K562 (cell line): ENCODE measurements around the gene TERC. TPM values are rescaled to one million over a fixed set of nuclear protein-coding genes. Genes with fewer than 3 reads are reported as not detected.

Source experiments
- CTCFL ChIP-seq: IDR thresholded peaks from 2 replicates; pipeline ENCODE4 v1.6.1; 2011; ENCODE audit warnings: borderline replicate concordance, low read depth, mild to moderate bottlenecking, moderate library complexity, low read length; ENCODE audit not compliant: insufficient read depth, poor library complexity, severe bottlenecking
- FOXM1 ChIP-seq, 2 experiments: fragments of 450-650 bp in 1 of 2; sonication (generic) in 1 of 2; formaldehyde crosslinking in 1 of 2; IDR thresholded peaks; 2 replicates each; pipeline versions ENCODE4 v1.6.1 to v1.9.0; 2017 to 2022; ENCODE audit warnings: low read depth in 2 of 2, mild to moderate bottlenecking in 2 of 2, missing genetic modification reagents in 1 of 2, moderate library complexity in 1 of 2
- GATAD2A ChIP-seq: fragments of 450-650 bp; IDR thresholded peaks from 2 replicates; pipeline ENCODE4 v1.6.1; 2017
- IFI16 ChIP-seq: fragments of 250-450 bp; sonication (Bioruptor Pico); IDR thresholded peaks from 2 replicates; pipeline ENCODE4 v2.1.2; 2022; ENCODE audit warnings: mild to moderate bottlenecking, inconsistent platforms
- MAFG ChIP-seq: fragments of 450-650 bp; conservative IDR thresholded peaks from 2 replicates; pipeline ENCODE4 v1.6.1; 2016; ENCODE audit warnings: missing genetic modification characterization, missing compliant biosample characterization
- MYBL2 ChIP-seq, 2 experiments: fragments of 450-650 bp in 1 of 2; sonication (generic) in 1 of 2; formaldehyde crosslinking in 1 of 2; IDR thresholded peaks; 2 replicates each; pipeline versions ENCODE4 v1.6.1 to v1.8.1; 2017 to 2022; ENCODE audit warnings: borderline replicate concordance in 1 of 2, inconsistent platforms in 1 of 2, low read depth in 1 of 2, mild to moderate bottlenecking in 1 of 2, missing genetic modification reagents in 1 of 2, moderate library complexity in 1 of 2
- PHTF2 ChIP-seq: fragments of 250-450 bp; sonication (Bioruptor Pico); IDR thresholded peaks from 2 replicates; pipeline ENCODE4 v1.5.0; 2021; ENCODE audit warnings: mild to moderate bottlenecking
- POLR2AphosphoS2 ChIP-seq: IDR thresholded peaks from 2 replicates; pipeline ENCODE4 v1.6.1; 2012; ENCODE audit warnings: low read length, improper control_type of control experiment
- PRDM10 ChIP-seq: fragments of 450-650 bp; IDR thresholded peaks from 2 replicates; pipeline ENCODE4 v1.6.1; 2018; ENCODE audit not compliant: partially characterized antibody
- SMAD3 ChIP-seq: fragments of 450-650 bp; formaldehyde crosslinking; conservative IDR thresholded peaks from 2 replicates; pipeline ENCODE4 v1.4.0; 2020; ENCODE audit warnings: mild to moderate bottlenecking
- THAP7 ChIP-seq: fragments of 250-450 bp; sonication (Bioruptor Pico); IDR thresholded peaks from 2 replicates; pipeline ENCODE4 v1.5.0; 2021
- ZNF124 ChIP-seq: sonication (generic); formaldehyde crosslinking; IDR thresholded peaks from 2 replicates; pipeline ENCODE4 v1.8.1; 2022; ENCODE audit warnings: missing genetic modification reagents
- ZNF133 ChIP-seq: fragments of 250-450 bp; sonication (Bioruptor Pico); IDR thresholded peaks from 2 replicates; pipeline ENCODE4 v1.4.0; 2020; ENCODE audit warnings: mild to moderate bottlenecking
- ZNF398 ChIP-seq: fragments of 250-450 bp; sonication (Bioruptor Pico); IDR thresholded peaks from 2 replicates; pipeline ENCODE4 v1.8.0; 2021; ENCODE audit warnings: moderate library complexity, mild to moderate bottlenecking, inconsistent platforms
- ZNF830 ChIP-seq: fragments of 250-450 bp; sonication (Bioruptor Pico); IDR thresholded peaks from 2 replicates; pipeline ENCODE4 v1.5.0; 2021; ENCODE audit warnings: mild to moderate bottlenecking
- polyA plus RNA-seq, 8 experiments: library from polyadenylated mRNA; depleted of rRNA in 4 of 8; stranded (reverse) in 5 of 8; unstranded in 3 of 8; fragments of >200 nt; fragmentation: Nextera tagmentation in 2 of 8; fragmentation: Illumina TruSeq in 1 of 8; extraction: Ambion mirVana in 2 of 8; extraction: Trizol in 1 of 8; gene quantifications; 2 replicates each; pipeline versions ENCODE4 v1.2.1 to v1.2.3, GENCODE V29; 2011 to 2014; ENCODE audit warnings: inconsistent platforms in 1 of 8, missing spikeins in 1 of 8
- total RNA-seq, 7 experiments: library from RNA; depleted of rRNA in 6 of 7; stranded (reverse); fragments of >200 nt in 6 of 7; fragmentation: Illumina TruSeq in 2 of 7; extraction: Trizol in 2 of 7; gene quantifications; 2 replicates each; pipeline versions ENCODE4 v1.2.1 to v1.2.3, GENCODE V29; 2011 to 2021; ENCODE audit warnings: low replicate concordance in 1 of 7

The TERC gene
- total and polyA plus RNA-seq, 9 of the 15 experiments (the other 6 are each of a cell fraction or from before 2014, with no cell fraction given): 0.77 to 234 (median 27.9) TPM; not detected in 3

- TF ChIP-seq FOXM1 (IDR thresholded peaks at IDR 0.05; ENCODE audit: low read depth): no peak
- no peak for TF ChIP-seq FOXM1 (CRISPR knock-in tag; IDR thresholded peaks at IDR 0.05; ENCODE audit: low read depth)
- TF ChIP-seq IFI16 (CRISPR knock-in tag): no peak
- TF ChIP-seq GATAD2A: no peak
- no peak for TF ChIP-seq CTCFL
- TF ChIP-seq SMAD3 (CRISPR knock-in tag): no peak; the same call in 1 of the 2 replicates
- peak; percentile 93 for TF ChIP-seq POLR2AphosphoS2
- no peak for TF ChIP-seq ZNF133 (CRISPR knock-in tag)
- no peak for TF ChIP-seq ZNF398 (CRISPR knock-in tag)
- 0 out of 2 replicates have a peak, but pooled peaks have one; percentile 20 for TF ChIP-seq ZNF830 (CRISPR knock-in tag)
- no peak for TF ChIP-seq ZNF124 (CRISPR knock-in tag)
- no peak for TF ChIP-seq PRDM10
- no peak for TF ChIP-seq MYBL2 (IDR thresholded peaks at IDR 0.05; ENCODE audit: low read depth)
- TF ChIP-seq MYBL2 (CRISPR knock-in tag; IDR thresholded peaks at IDR 0.05; ENCODE audit: borderline replicate concordance): no peak
- TF ChIP-seq THAP7 (CRISPR knock-in tag): peak; percentile 66; the same call in 1 of the 2 replicates
- TF ChIP-seq MAFG (tag): no peak
- TF ChIP-seq PHTF2 (CRISPR knock-in tag): no peak
Measured at GRCh38 chr3:169772897-169773816, 8.3 kb upstream of the TERC start, which contains the start of gene MYNN (continued).
